ENCODE data around the gene TMEM204.
A peak's percentile ranks its signal among the peaks of the same experiment; 100 is the strongest.

The TMEM204 gene

GRCh38 chr16:1554826-1555445 lies 21.5 kb downstream of the TMEM204 start:
- Histone ChIP-seq H4K91ac (ENCODE audit: low read depth, low read length) (no peak overlapping the region), H3K27me3 (ENCODE audit: insufficient read depth, low read length) (no peaks in the 10 kb centered on the region), H2AFZ (ENCODE audit: insufficient read depth, low read length, poor library complexity) (no peak overlapping the region), H3K79me2 (ENCODE audit: control insufficient read depth, insufficient read depth, low read length, poor library complexity) (no peaks in the 10 kb centered on the region), H3K14ac (ENCODE audit: low read length) (no peak overlapping the region), H3K4ac (ENCODE audit: low read depth, low read length) (no peak overlapping the region), H3K9ac (ENCODE audit: low read length) (no peak overlapping the region), H3K4me3 (ENCODE audit: low read depth, low read length) (peak overlapping the region; percentile 54), H3K4me1 (ENCODE audit: control insufficient read depth in 1 of 2, insufficient read depth in 2 of 2, low read length in 2 of 2) (no peaks in the 10 kb centered on the region), H3K23ac (ENCODE audit: low read length) (no peak overlapping the region), H2AK5ac (ENCODE audit: low read length) (no peak overlapping the region), H2BK120ac (ENCODE audit: insufficient read depth, low read length, poor library complexity) (no peak overlapping the region), H3K9me3 (ENCODE audit: insufficient read depth, low read depth, low read length) (peaks cover 3% of the 10 kb centered on the region), H4K8ac (ENCODE audit: low read depth, low read length) (no peak overlapping the region), H3K18ac (ENCODE audit: low read length) (no peak overlapping the region), H3K4me2 (ENCODE audit: low read length) (no peak overlapping the region), H3K79me1 (ENCODE audit: low read length) (no peaks in the 10 kb centered on the region), H3K27ac (ENCODE audit: low read depth, low read length) (no peak overlapping the region), H4K12ac (ENCODE audit: low read depth, low read length) (no peak overlapping the region), H3K36me3 (ENCODE audit: control insufficient read depth in 1 of 2, insufficient read depth in 2 of 2, low read length in 2 of 2) (peaks cover 32 to 48% of the 10 kb centered on the region in 2 experiments), H2BK12ac (ENCODE audit: low read length) (no peak overlapping the region), H2BK5ac (ENCODE audit: low read depth, low read length, poor library complexity) (no peak overlapping the region)
- no CpG with 5 or more reads among the region's 34 CpGs for WGBS (ENCODE audit: extremely low coverage, insufficient coverage, insufficient read length)
- no peak for DNase-seq

- Histone ChIP-seq H3K36me3 (ENCODE audit: control insufficient read depth in 1 of 2, insufficient read depth in 2 of 2, low read length in 2 of 2) (peaks cover 39 to 48% of the 10 kb centered on the region in 2 experiments), H3K4me2 (ENCODE audit: low read length) (no peak overlapping the region), H4K12ac (ENCODE audit: low read depth, low read length) (no peak overlapping the region), H4K91ac (ENCODE audit: low read depth, low read length) (no peak overlapping the region), H2BK120ac (ENCODE audit: insufficient read depth, low read length, poor library complexity) (no peak overlapping the region), H3K4me3 (ENCODE audit: low read depth, low read length) (no peak overlapping the region), H3K23ac (ENCODE audit: low read length) (no peak overlapping the region), H3K9me3 (ENCODE audit: insufficient read depth, low read depth, low read length) (peaks cover 6% of the 10 kb centered on the region), H3K18ac (ENCODE audit: low read length) (no peak overlapping the region), H3K79me1 (ENCODE audit: low read length) (no peaks in the 10 kb centered on the region), H2AK5ac (ENCODE audit: low read length) (no peak overlapping the region), H3K27me3 (ENCODE audit: insufficient read depth, low read length) (no peaks in the 10 kb centered on the region), H2AFZ (ENCODE audit: insufficient read depth, low read length, poor library complexity) (no peak overlapping the region), H2BK12ac (ENCODE audit: low read length) (no peak overlapping the region), H2BK5ac (ENCODE audit: low read depth, low read length, poor library complexity) (no peak overlapping the region), H3K9ac (ENCODE audit: low read length) (no peak overlapping the region), H3K14ac (ENCODE audit: low read length) (no peak overlapping the region), H3K4ac (ENCODE audit: low read depth, low read length) (no peak overlapping the region), H3K79me2 (ENCODE audit: control insufficient read depth, insufficient read depth, low read length, poor library complexity) (no peaks in the 10 kb centered on the region), H4K8ac (ENCODE audit: low read depth, low read length) (no peak overlapping the region), H3K4me1 (ENCODE audit: control insufficient read depth in 1 of 2, insufficient read depth in 2 of 2, low read length in 2 of 2) (no peaks in the 10 kb centered on the region), H3K27ac (ENCODE audit: low read depth, low read length) (no peak overlapping the region)
- no peak for DNase-seq
- WGBS (ENCODE audit: extremely low coverage, insufficient coverage, insufficient read length) = no CpG with 5 or more reads among the region's 13 CpGs
Observed at GRCh38 chr16:1556254-1556653, 22.8 kb downstream of the TMEM204 start.

- no peak overlapping the region for H4K12ac ChIP-seq (ENCODE audit: low read depth, low read length)
- H2BK120ac ChIP-seq (ENCODE audit: insufficient read depth, low read length, poor library complexity) = no peak overlapping the region
- H3K14ac ChIP-seq (ENCODE audit: low read length) = no peak overlapping the region
- H3K27me3 ChIP-seq (ENCODE audit: insufficient read depth, low read length) = no peaks in the 10 kb centered on the region
- no peak overlapping the region for H2BK12ac ChIP-seq (ENCODE audit: low read length)
- H3K9ac ChIP-seq (ENCODE audit: low read length) = no peak overlapping the region
- no peaks in the 10 kb centered on the region for H3K79me2 ChIP-seq (ENCODE audit: control insufficient read depth, insufficient read depth, low read length, poor library complexity)
- H2AK5ac ChIP-seq (ENCODE audit: low read length) = no peak overlapping the region
- no peak overlapping the region for H3K23ac ChIP-seq (ENCODE audit: low read length)
- no peak overlapping the region for H4K8ac ChIP-seq (ENCODE audit: low read depth, low read length)
- no peak overlapping the region for H3K4ac ChIP-seq (ENCODE audit: low read depth, low read length)
- no peak for DNase-seq
- no peak overlapping the region for H2BK5ac ChIP-seq (ENCODE audit: low read depth, low read length, poor library complexity)
- no peak overlapping the region for H3K4me3 ChIP-seq (ENCODE audit: low read depth, low read length)
- no peak overlapping the region for H3K18ac ChIP-seq (ENCODE audit: low read length)
- no peak overlapping the region for H2AFZ ChIP-seq (ENCODE audit: insufficient read depth, low read length, poor library complexity)
- H3K79me1 ChIP-seq (ENCODE audit: low read length) = no peaks in the 10 kb centered on the region
- peaks cover 6% of the 10 kb centered on the region for H3K9me3 ChIP-seq (ENCODE audit: insufficient read depth, low read depth, low read length)
- no CpG with 5 or more reads among the region's 16 CpGs for WGBS (ENCODE audit: extremely low coverage, insufficient coverage, insufficient read length)
- H3K27ac ChIP-seq (ENCODE audit: low read depth, low read length) = no peak overlapping the region
- H4K91ac ChIP-seq (ENCODE audit: low read depth, low read length) = no peak overlapping the region
- peaks cover 38 to 46% of the 10 kb centered on the region in 2 experiments for H3K36me3 ChIP-seq (ENCODE audit: control insufficient read depth in 1 of 2, insufficient read depth in 2 of 2, low read length in 2 of 2)
- no peaks in the 10 kb centered on the region for H3K4me1 ChIP-seq (ENCODE audit: control insufficient read depth in 1 of 2, insufficient read depth in 2 of 2, low read length in 2 of 2)
- H3K4me2 ChIP-seq (ENCODE audit: low read length) = no peak overlapping the region
Observed at GRCh38 chr16:1557074-1557473, 23.6 kb downstream of the TMEM204 start.

GRCh38 chr16:1557576-1557975 lies 24.1 kb downstream of the TMEM204 start:
- H4K12ac ChIP-seq (ENCODE audit: low read depth, low read length) = no peak overlapping the region
- H4K91ac ChIP-seq (ENCODE audit: low read depth, low read length) = no peak overlapping the region
- no peak overlapping the region for H3K27ac ChIP-seq (ENCODE audit: low read depth, low read length)
- no CpG with 5 or more reads among the region's 11 CpGs for WGBS (ENCODE audit: extremely low coverage, insufficient coverage, insufficient read length)
- no peak overlapping the region for H3K4ac ChIP-seq (ENCODE audit: low read depth, low read length)
- H3K18ac ChIP-seq (ENCODE audit: low read length) = no peak overlapping the region
- no peak overlapping the region for H3K9ac ChIP-seq (ENCODE audit: low read length)
- no peaks in the 10 kb centered on the region for H3K27me3 ChIP-seq (ENCODE audit: insufficient read depth, low read length)
- H2AFZ ChIP-seq (ENCODE audit: insufficient read depth, low read length, poor library complexity) = no peak overlapping the region
- no peak overlapping the region for H4K8ac ChIP-seq (ENCODE audit: low read depth, low read length)
- H3K79me1 ChIP-seq (ENCODE audit: low read length) = no peaks in the 10 kb centered on the region
- no peaks in the 10 kb centered on the region for H3K4me1 ChIP-seq (ENCODE audit: control insufficient read depth in 1 of 2, insufficient read depth in 2 of 2, low read length in 2 of 2)
- no peak overlapping the region for H2BK5ac ChIP-seq (ENCODE audit: low read depth, low read length, poor library complexity)
- no peak for DNase-seq
- no peak overlapping the region for H2BK12ac ChIP-seq (ENCODE audit: low read length)
- no peak overlapping the region for H2BK120ac ChIP-seq (ENCODE audit: insufficient read depth, low read length, poor library complexity)
- no peak overlapping the region for H3K14ac ChIP-seq (ENCODE audit: low read length)
- no peaks in the 10 kb centered on the region for H3K79me2 ChIP-seq (ENCODE audit: control insufficient read depth, insufficient read depth, low read length, poor library complexity)
- no peak overlapping the region for H3K4me3 ChIP-seq (ENCODE audit: low read depth, low read length)
- H3K23ac ChIP-seq (ENCODE audit: low read length) = no peak overlapping the region
- no peak overlapping the region for H3K4me2 ChIP-seq (ENCODE audit: low read length)
- H3K9me3 ChIP-seq (ENCODE audit: insufficient read depth, low read depth, low read length) = peaks cover 6% of the 10 kb centered on the region
- H2AK5ac ChIP-seq (ENCODE audit: low read length) = no peak overlapping the region
- peaks cover 37 to 47% of the 10 kb centered on the region in 2 experiments for H3K36me3 ChIP-seq (ENCODE audit: control insufficient read depth in 1 of 2, insufficient read depth in 2 of 2, low read length in 2 of 2)

Measured in trophoblast cell (in vitro differentiated cells and primary cell).